Adrenal gland (tissue), 5 donors: ENCODE results near the gene LCN15.

Experiments
- CTCF ChIP-seq, 6 experiments: fragments of 450-650 bp in 4 of 6; fragments of 200-600 bp in 2 of 6; sonication (generic) in 1 of 6; IDR thresholded peaks; 1 replicate in 5 of 6; 2 replicates in 1 of 6; pipeline versions ENCODE4 v1.5.1 to v1.8.0; 2016 to 2021; ENCODE audit warnings: antibody characterized with exemption in 6 of 6, mild to moderate bottlenecking in 2 of 6, moderate library complexity in 1 of 6
- POLR2A ChIP-seq, 2 donors: fragments of 450-650 bp; IDR thresholded peaks; one replicate each; pipeline ENCODE4 v1.6.1; 2017; ENCODE audit warnings: antibody characterized with exemption in 2 of 2, mild to moderate bottlenecking in 2 of 2, moderate library complexity in 1 of 2
- donor health status: DM: no; HTN: no; CAD: no.

GRCh38 chr9:136720898-136721338 is 43.4 kb downstream of the LCN15 start:
- TF ChIP-seq CTCF (IDR thresholded peaks at IDR 0.05), result no peak
- TF ChIP-seq POLR2A (IDR thresholded peaks at IDR 0.05), result no peak
